Fibroblast of mammary gland (primary cell): ENCODE measurements around the gene MYH13.

ENCODE experiments used
- DNase-seq: peaks from one replicate; pipeline ENCODE4 v3.0.0-alpha.2; 2010; ENCODE audit warnings: low read depth
- H3K4me3 ChIP-seq: 2 replicates; pipeline ENCODE4 v1.5.1; 2011; ENCODE audit warnings: low read depth, mild to moderate bottlenecking, low read length, moderate library complexity; ENCODE audit not compliant: control insufficient read depth
- TF ChIP-seq, protein P1 (sequence below): conservative IDR thresholded peaks from 2 replicates; pipeline ENCODE4 v1.5.1; 2011; ENCODE audit warnings: low read depth, low read length, inconsistent platforms; ENCODE audit not compliant: control insufficient read depth, insufficient read depth

The MYH13 gene

DNA sequence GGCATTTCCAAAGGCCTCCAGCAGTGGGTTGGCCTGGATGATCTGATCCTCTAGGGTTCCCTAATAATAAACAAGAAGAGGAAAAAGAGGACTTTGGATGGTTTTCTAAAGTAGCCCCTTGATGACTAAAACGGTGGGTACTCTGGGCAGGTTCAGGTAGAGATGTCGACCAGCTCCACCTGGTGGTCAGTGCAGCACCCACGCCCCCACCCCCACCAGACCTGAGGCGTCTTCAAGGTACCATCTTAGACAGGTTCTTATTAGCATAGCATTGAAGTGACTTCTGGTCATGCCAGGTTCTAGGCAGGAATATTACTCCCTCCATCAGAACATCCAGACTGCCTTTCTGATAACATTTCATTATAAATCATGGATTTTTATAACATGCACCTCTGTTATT lies 15.0 kb downstream of the MYH13 start:
- H3K4me3 ChIP-seq = no peak overlapping the region
- no peak for DNase-seq
- TF ChIP-seq, protein P1, sequence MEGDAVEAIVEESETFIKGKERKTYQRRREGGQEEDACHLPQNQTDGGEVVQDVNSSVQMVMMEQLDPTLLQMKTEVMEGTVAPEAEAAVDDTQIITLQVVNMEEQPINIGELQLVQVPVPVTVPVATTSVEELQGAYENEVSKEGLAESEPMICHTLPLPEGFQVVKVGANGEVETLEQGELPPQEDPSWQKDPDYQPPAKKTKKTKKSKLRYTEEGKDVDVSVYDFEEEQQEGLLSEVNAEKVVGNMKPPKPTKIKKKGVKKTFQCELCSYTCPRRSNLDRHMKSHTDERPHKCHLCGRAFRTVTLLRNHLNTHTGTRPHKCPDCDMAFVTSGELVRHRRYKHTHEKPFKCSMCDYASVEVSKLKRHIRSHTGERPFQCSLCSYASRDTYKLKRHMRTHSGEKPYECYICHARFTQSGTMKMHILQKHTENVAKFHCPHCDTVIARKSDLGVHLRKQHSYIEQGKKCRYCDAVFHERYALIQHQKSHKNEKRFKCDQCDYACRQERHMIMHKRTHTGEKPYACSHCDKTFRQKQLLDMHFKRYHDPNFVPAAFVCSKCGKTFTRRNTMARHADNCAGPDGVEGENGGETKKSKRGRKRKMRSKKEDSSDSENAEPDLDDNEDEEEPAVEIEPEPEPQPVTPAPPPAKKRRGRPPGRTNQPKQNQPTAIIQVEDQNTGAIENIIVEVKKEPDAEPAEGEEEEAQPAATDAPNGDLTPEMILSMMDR = peak; percentile 45

DNA sequence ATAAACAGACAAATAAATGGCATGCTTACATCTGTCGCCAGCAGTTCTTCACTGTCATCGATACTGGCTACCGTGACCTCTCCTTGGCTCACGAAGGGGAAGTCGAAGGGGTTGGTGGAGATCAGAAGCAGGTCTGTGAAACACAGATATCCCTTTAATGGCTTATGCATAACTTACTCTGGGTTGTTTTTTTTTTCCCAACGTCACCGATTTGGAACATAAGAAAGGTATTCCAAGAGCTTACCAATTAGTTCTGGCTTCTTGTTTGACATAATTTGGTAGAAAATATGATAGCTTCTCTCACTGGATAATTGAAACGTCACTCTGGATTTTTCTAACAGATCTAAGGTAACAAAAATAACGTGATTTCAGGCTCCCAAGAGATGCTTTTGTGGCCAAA lies 18.2 kb downstream of the MYH13 start:
- no peak for DNase-seq
- TF ChIP-seq, protein P1 = no peak
- H3K4me3 ChIP-seq = no peak overlapping the region

DNA sequence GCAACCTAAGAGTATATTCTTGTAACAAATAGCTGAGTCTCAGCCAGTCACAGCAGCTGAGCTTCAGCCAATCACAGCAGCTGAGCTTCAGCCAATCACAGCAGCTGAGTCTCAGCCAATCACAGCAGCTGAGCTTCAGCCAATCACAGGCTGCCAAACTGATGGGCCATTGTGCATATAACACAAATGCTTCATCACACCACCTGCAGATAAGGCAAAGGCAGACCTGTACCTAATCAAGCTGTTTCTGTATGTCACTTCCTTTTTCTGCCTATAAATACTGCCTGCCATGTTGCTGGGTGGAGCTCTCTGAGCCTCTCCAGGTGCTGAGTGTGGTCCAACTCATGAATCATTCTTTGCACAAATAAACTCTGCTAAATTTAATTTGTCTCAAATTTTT lies 19.9 kb downstream of the MYH13 start:
- no peak for DNase-seq
- TF ChIP-seq, protein P1 = no peak
- H3K4me3 ChIP-seq = no peak overlapping the region

DNA sequence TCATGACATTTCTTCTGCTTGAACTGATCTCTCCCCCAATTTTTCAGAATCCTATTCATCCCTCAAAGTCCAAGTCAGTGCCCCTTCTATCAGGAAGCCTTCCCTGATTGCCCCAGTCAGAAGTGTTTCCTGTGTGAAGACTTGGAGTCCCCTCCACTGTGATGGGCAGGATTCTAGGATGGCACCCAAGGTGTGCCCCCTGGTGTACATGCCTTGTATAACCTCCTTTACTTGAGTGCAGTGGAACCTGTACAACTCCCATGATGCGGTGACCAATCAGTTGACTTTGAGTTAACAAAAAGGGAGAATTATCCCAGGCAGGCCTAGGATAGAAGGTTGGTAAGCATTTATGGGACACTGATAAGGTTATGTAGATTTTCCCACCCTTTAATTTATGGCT lies 23.4 kb downstream of the MYH13 start:
- TF ChIP-seq, protein P1 = peak; percentile 33
- no peak overlapping the region for H3K4me3 ChIP-seq
- DNase-seq = peak; percentile 25

DNA sequence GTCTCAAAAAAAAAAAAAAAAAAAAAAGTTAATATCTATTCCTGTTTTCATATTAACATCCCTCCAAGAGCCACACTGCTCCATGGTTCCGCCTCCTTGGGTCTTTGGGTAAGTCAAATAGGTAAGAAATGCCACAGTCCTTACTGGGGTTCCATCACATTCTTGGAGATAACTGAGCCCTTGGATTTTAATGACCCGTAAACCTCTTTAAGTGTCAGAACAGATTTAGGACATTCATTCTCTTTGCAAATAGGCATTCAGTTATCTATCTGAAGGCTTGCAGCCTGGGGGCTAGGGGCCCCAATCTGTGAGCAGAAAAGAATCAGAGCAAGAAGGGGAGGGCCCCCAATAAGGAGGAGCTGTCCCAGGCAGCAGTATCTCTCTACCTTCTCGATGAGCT lies 28.0 kb downstream of the MYH13 start:
- DNase-seq = no peak
- no peak overlapping the region for H3K4me3 ChIP-seq
- TF ChIP-seq, protein P1 = no peak

DNA sequence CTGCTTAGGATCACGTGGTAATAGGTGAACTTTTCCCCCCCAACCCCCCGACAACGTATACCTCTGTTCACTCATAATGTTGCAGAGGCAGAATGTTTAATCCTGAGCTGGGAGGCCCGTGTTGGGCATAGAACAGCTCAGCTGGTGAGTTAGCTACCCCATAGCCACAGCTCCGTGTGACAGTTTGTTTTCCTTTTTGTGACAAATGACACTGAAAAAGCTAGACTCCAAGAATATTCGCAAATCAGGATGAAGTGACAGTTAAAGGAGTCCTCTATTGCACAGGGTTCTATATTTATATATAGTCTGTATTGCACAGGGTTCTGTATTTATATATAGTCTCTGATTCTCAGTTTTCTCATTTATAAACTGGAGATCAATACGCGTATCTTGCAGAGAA lies 33.8 kb downstream of the MYH13 start:
- TF ChIP-seq, protein P1 = no peak
- no peak for DNase-seq
- no peak overlapping the region for H3K4me3 ChIP-seq

DNA sequence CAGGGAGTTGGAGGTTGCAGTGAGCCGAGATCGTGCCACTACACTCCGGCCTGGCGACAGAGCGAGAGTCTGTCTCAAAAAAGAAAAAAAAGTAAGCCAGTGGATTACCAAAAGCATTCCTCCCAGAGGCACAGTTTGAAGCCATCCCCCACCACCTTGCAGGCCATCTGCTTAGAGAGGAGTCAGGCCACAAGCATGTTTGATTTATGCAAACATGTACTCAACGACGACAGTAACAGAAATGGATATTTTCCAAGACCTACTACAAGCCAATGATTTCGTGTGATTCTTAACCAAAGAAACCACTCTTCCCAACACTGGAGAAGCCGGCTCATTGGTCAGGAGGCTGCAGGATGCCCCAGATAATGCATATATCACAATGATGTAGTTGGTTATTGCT lies 34.8 kb downstream of the MYH13 start:
- DNase-seq = peak; percentile 92
- no peak overlapping the region for H3K4me3 ChIP-seq
- TF ChIP-seq, protein P1 = no peak
